Cardiac fibroblast (primary cell): ENCODE results near the gene PPP3R1.

Source experiments
- DNase-seq, 2 donors: peaks; one replicate each; pipeline versions ENCODE4 v3.0.0 to v3.0.0-alpha.2; 2010; ENCODE audit warnings: low read depth in 2 of 2
- H3K4me3 ChIP-seq, 2 donors: replicated peaks in 1 of 2; 1 replicate in 1 of 2; 2 replicates in 1 of 2; pipeline ENCODE4 v1.5.1; 2011; ENCODE audit warnings: low read depth in 2 of 2, low read length in 2 of 2, mild to moderate bottlenecking in 2 of 2, moderate library complexity in 1 of 2
- TF ChIP-seq, protein P1 (sequence below): IDR thresholded peaks from one replicate; pipeline ENCODE4 v1.5.1; 2011; ENCODE audit warnings: low read depth, mild to moderate bottlenecking, low read length, inconsistent platforms

The PPP3R1 gene

DNA sequence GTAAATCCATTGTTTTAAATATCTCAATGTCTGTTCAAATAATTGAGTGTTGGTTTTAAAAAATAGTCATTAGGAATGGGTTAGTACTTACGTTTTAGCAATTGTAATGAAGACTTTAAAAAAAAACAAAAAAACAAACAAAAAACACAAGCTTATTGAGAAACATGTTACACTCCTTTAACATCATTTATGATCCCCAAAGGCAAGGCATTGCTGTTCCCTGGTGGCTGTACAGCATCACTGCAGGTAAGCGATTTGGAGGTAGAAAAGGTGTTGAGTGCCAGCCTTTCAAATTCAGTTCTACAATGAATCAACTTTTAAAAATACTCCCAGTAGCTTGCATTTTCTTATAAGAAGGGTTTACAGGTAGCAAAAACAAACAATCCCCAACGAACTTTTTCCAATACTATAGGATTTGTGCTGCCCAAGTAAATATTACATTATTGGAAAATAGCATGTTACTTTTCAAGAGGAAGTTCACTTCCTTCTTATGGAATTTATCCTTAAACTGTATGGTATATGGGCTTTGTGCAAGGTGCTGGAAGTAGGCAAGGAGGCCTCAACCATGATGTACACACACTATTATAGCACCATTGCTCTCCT is 39.9 kb upstream of the PPP3R1 start:
- DNase-seq, result peak; percentile 37 to 48
- TF ChIP-seq, protein P1, sequence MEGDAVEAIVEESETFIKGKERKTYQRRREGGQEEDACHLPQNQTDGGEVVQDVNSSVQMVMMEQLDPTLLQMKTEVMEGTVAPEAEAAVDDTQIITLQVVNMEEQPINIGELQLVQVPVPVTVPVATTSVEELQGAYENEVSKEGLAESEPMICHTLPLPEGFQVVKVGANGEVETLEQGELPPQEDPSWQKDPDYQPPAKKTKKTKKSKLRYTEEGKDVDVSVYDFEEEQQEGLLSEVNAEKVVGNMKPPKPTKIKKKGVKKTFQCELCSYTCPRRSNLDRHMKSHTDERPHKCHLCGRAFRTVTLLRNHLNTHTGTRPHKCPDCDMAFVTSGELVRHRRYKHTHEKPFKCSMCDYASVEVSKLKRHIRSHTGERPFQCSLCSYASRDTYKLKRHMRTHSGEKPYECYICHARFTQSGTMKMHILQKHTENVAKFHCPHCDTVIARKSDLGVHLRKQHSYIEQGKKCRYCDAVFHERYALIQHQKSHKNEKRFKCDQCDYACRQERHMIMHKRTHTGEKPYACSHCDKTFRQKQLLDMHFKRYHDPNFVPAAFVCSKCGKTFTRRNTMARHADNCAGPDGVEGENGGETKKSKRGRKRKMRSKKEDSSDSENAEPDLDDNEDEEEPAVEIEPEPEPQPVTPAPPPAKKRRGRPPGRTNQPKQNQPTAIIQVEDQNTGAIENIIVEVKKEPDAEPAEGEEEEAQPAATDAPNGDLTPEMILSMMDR, result peak; percentile 70
- H3K4me3 ChIP-seq, result no peak overlapping the region

DNA sequence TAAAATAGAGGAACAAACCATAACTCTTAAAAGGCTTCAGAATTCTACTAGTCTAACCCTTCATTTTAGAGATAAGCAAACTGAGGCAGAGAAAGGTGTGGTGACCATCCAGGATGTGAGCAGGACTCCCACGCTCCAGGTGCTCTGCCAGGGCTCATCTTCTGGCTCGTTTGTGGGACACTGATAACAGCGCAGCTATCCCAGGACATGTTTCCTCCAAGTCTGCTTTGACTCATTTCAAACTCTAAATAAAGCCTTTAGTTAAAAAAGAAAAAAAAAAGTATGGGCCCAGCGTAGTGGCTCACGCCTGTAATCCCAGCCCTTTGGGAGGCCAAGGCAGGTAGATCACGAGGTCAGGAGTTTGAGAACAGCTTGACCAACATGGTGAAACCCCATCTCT is 39.0 kb upstream of the PPP3R1 start:
- TF ChIP-seq, protein P1, result no peak
- no peak overlapping the region for H3K4me3 ChIP-seq
- DNase-seq, result no peak

DNA sequence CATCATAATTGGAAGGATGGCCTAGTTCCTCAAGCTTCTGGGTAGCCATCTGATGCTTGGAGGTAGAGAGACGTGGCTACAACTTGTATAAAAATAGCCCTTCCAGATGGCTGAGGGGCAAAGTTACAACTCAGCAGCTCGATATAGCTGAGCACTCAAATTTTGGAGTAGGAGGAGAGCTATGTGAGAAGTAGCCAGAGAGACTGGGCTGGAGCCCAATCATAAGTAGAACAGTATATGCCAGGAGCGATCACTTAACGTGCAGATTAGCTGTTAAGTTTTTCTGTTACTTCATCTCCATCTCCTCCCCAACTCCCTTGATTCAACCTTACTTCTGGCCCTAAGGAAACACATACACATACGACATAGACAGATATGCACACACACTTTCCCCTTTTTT is 38.6 kb upstream of the PPP3R1 start:
- H3K4me3 ChIP-seq, result no peak overlapping the region
- TF ChIP-seq, protein P1, result no peak
- no peak for DNase-seq

DNA sequence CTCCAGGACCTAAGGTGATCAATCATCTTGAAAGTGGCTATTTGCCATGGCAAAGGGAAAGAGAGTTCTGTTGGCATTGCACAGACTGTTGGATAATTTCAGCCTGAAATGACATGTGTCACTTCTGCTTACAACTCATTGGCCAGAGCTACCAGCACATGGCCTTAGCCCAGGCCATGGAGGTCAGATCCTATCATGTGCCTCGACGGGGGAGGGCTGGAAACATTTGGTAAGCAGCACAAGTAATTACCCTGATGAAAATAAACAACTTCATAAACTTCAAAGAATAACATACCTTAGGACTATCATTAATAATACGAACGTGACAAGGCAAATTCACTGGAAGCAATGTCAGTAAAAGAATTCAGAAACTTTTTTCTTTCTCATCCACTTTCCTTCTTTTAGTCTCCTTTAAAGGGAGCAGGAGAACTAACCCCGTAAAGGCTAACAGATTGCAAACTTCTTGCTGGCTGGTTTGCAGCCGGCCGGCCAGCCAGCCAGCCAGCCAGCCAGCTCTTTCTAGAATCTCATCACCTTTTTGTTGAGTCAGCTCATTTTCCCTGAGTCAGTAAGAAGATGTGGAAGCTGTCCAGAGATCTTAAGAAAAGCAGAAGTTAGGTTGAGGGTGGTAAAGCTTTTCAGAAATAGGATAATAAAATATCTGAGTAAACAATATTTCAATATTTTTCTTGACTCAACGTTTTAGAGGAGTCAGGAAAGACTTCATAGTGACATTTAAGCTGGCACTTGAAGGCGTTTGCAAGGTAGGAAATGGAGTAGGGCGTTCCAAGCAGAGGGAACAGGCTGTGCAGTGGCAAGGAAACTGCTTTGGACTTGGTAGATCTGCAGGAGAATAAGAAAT is 35.5 kb upstream of the PPP3R1 start:
- TF ChIP-seq, protein P1, result no peak
- no peak overlapping the region for H3K4me3 ChIP-seq
- peak; percentile 55 to 79 for DNase-seq

DNA sequence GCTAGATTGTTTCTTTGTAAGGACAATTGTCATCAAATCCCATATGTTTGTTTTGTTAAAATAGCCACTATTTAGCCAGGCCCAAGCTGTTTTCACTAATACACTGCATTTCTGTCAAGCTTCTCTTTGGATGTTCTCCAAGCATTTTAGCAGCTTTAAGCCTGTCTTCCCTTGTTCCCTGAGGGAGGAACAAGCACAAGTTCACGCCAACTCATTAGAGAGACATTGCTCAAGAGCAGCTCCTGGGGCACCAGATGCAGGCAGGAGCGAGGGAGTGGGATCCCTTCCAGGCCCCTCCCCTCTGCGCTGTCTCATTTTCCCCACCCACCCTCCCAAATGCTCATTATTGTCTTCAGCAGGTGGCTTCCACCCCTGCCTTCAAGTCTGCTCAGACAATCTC is 32.6 kb upstream of the PPP3R1 start:
- TF ChIP-seq, protein P1, result no peak
- peak; percentile 69 to 91 for DNase-seq
- no peak overlapping the region for H3K4me3 ChIP-seq

DNA sequence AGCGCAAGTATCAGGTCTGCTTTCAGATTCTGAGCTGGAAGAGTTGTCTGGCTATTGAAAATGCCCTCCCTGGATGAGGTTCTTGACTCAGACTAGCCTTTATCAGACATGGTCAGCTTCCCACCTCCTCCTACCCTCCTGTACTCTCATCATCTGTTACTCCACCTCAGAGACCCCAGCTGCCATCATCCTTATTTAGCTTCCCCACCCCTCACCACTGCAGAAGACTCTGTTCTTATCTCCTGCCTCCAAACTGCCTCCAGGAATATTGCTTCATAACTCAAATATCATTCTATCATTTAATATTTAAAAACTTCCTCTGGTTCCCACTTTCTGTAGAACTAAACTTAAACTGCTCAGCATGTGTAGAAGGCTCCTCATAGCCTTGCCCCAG is 31.1 kb upstream of the PPP3R1 start:
- no peak overlapping the region for H3K4me3 ChIP-seq
- TF ChIP-seq, protein P1, result no peak

More for the DNA sequence above, 31.1 kb upstream of the PPP3R1 start:
- DNase-seq, result no peak
